PFSK-1 (cell line): ENCODE data around the gene OSBPL8.

Source experiments
- POLR2AphosphoS5 ChIP-seq: IDR thresholded peaks from 2 replicates; pipeline ENCODE4 v1.6.1; 2012; ENCODE audit warnings: low read depth, mild to moderate bottlenecking, control low read depth, low read length, moderate library complexity
- TAF1 ChIP-seq: IDR thresholded peaks from 2 replicates; pipeline ENCODE4 v1.6.1; 2012; ENCODE audit warnings: low read length, control low read depth, borderline replicate concordance; ENCODE audit not compliant: insufficient read depth

DNA sequence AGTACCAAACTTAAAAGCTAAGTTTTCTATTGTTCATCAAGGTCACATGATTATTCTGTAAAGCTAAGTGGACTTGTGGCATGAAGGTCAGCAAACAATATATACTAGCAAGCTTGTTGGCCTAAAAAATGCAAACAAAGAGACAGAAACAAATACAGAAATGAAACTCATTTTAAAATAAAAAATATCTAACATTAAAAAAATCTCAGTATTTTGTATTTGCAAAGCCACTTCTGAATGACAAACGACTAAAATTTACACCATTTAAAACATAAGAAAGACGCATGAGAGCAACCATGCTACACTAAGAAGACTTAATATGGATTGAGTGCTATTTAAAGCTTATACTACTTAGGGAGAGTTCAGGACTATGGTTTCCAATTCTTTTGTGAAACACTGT lies 138.5 kb downstream of the OSBPL8 start:
- TF ChIP-seq POLR2AphosphoS5 (no peak), TAF1 (no peak)
